ENCODE measurements around the gene AMBRA1. TPM values are rescaled to one million over a fixed set of nuclear protein-coding genes. Genes with fewer than 3 reads are reported as not detected.

Gene AMBRA1
- total and polyA plus RNA-seq, 2 donors (not counting 3 experiments of a cell fraction or from before 2014, with no cell fraction given) = 18.4 to 32.4 TPM

GRCh38 chr11:46565232-46565840 is 28.5 kb downstream of the AMBRA1 start:
- Histone ChIP-seq H4K20me1 (replicated peaks; ENCODE audit: control insufficient read depth, extremely low read depth, insufficient read depth, low read length) (no peaks in the 10 kb centered on the region), H3K4me1 (ENCODE audit: control insufficient read depth, extremely low read depth, insufficient read depth, low read length) (peaks cover 17% of the 10 kb centered on the region), H3K27ac (ENCODE audit: insufficient read depth, low read depth, low read length) (no peak overlapping the region), H3K4me2 (ENCODE audit: insufficient read depth, low read length) (no peak overlapping the region), H3K9ac (replicated peaks; ENCODE audit: extremely low read depth, insufficient read depth, low read length) (no peak overlapping the region), H3K27me3 (ENCODE audit: control insufficient read depth in 2 of 2, insufficient read depth in 2 of 2, low read length in 2 of 2) (no peaks in the 10 kb centered on the region), H3K79me2 (ENCODE audit: control insufficient read depth, insufficient read depth, low read length) (peaks cover 55% of the 10 kb centered on the region), H3K4me3 (replicated peaks in 1 of 3; ENCODE audit: insufficient read depth in 1 of 3, low read depth in 1 of 3, low read length in 3 of 3) (no peak overlapping the region), H3K9me3 (replicated peaks; ENCODE audit: control insufficient read depth, insufficient read depth, low read length) (no peaks in the 10 kb centered on the region), H3K9me1 (replicated peaks; ENCODE audit: control insufficient read depth, extremely low read depth, insufficient read depth, low read length) (no peaks in the 10 kb centered on the region), H2AFZ (ENCODE audit: low read depth, low read length) (no peak overlapping the region), H3K36me3 (ENCODE audit: control insufficient read depth in 2 of 2, extremely low read depth in 1 of 2, insufficient read depth in 2 of 2, low read length in 2 of 2) (no peaks in the 10 kb centered on the region)
- TF ChIP-seq FOS (IDR thresholded peaks at IDR 0.05; ENCODE audit: borderline replicate concordance, insufficient read depth, low read length) = no peak
- TF ChIP-seq MAX (IDR thresholded peaks at IDR 0.05; ENCODE audit: insufficient read depth, insufficient read length) = no peak
- TF ChIP-seq POLR2A (IDR thresholded peaks at IDR 0.05; ENCODE audit: low read depth, low read length) = no peak
- TF ChIP-seq JUN (IDR thresholded peaks at IDR 0.05; ENCODE audit: borderline replicate concordance, insufficient read depth, insufficient read length, low read depth) = no peak
- no peak for TF ChIP-seq MYC (IDR thresholded peaks at IDR 0.05; ENCODE audit: low read depth, low read length)
- TF ChIP-seq CTCF (IDR thresholded peaks at IDR 0.05; ENCODE audit: extremely low read depth in 1 of 2, insufficient read depth in 1 of 2, low read depth in 1 of 2, low read length in 2 of 2) = no peak
- no peak for TF ChIP-seq EZH2 (IDR thresholded peaks at IDR 0.05; ENCODE audit: borderline replicate concordance, low read depth, low read length, severe bottlenecking)
- TF ChIP-seq GATA2 (IDR thresholded peaks at IDR 0.05; ENCODE audit: insufficient read depth, insufficient read length, low read depth, low read length) = no peak
- no peak for TF ChIP-seq POLR2AphosphoS5 (IDR thresholded peaks at IDR 0.05; ENCODE audit: insufficient read depth, low read depth, low read length)
- intact Hi-C loops (cut with micrococcal nuclease) (no loop called here), dilution Hi-C loops (cut with MboI; ENCODE audit: extremely low pct_ligation_motif_present, low sequenced_read_pairs) (no loop called here)
- ChIA-PET POLR2A (no interaction called here), CTCF (interaction anchor here (1.5 kb wide), 3 partner anchors 9 to 49 kb away, joined by 4 to 8 read pairs (median 4); no protein-coding TSS in a partner anchor)
- no TSS peak for BruUV-seq (replicated peaks)
- DNase-seq (ENCODE audit: low read depth, low spot score) (no peak), FAIRE-seq (no peak)
